ENCODE data around the gene DHRS3. TPM values are rescaled to one million over a fixed set of nuclear protein-coding genes. Genes with fewer than 3 reads are reported as not detected.

DHRS3 gene
- total and polyA plus RNA-seq, 12 donors, result 39.9 to 93.5 (median 63.7) TPM

DNA sequence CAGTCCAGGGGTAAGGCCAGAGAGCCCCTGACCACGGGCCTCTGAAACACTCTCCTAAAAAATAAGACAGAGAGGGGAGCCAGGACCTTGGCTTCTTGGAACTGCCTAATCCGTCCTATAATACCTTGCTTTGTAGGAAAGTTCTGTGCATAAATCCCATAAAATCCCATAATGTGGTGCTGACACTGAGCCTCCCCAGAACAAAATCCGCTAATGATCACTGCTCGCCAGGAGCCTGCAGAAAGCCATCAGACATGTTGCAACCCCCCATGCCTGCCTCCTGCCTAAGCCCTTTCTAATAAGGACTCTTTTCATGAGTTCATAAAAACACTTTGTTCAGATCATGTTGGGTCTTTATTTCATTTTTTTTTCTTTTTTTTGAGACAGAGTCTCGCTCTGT lies 9.3 kb upstream of the DHRS3 start:
- TF ChIP-seq, protein P1, sequence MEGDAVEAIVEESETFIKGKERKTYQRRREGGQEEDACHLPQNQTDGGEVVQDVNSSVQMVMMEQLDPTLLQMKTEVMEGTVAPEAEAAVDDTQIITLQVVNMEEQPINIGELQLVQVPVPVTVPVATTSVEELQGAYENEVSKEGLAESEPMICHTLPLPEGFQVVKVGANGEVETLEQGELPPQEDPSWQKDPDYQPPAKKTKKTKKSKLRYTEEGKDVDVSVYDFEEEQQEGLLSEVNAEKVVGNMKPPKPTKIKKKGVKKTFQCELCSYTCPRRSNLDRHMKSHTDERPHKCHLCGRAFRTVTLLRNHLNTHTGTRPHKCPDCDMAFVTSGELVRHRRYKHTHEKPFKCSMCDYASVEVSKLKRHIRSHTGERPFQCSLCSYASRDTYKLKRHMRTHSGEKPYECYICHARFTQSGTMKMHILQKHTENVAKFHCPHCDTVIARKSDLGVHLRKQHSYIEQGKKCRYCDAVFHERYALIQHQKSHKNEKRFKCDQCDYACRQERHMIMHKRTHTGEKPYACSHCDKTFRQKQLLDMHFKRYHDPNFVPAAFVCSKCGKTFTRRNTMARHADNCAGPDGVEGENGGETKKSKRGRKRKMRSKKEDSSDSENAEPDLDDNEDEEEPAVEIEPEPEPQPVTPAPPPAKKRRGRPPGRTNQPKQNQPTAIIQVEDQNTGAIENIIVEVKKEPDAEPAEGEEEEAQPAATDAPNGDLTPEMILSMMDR (IDR thresholded peaks at IDR 0.05), result no peak
- ATAC-seq (no peak), DNase-seq (no peak)
- intact Hi-C loops (cut with DNase I), result loop anchor here in 4 of 10 donors (10.0 kb wide), 3 partner anchors 222 to 312 kb away; no protein-coding TSS in a partner anchor
- H3K27me3 ChIP-seq, result peaks cover 0 to 5% (median 0%) of the 10 kb centered on the region in 7 donors
- no peak overlapping the region for H3K27ac ChIP-seq
- no peaks in the 10 kb centered on the region for H3K9me3 ChIP-seq
- WGBS, 2 donors, result 91 to 93% methylated on average over 5 of the region's 5 CpGs
- peaks cover 2 to 17% (median 9%) of the 10 kb centered on the region in 9 donors for H3K4me1 ChIP-seq
- H3K36me3 ChIP-seq, result no peaks in the 10 kb centered on the region
- H3K4me3 ChIP-seq, result no peak overlapping the region

DNA sequence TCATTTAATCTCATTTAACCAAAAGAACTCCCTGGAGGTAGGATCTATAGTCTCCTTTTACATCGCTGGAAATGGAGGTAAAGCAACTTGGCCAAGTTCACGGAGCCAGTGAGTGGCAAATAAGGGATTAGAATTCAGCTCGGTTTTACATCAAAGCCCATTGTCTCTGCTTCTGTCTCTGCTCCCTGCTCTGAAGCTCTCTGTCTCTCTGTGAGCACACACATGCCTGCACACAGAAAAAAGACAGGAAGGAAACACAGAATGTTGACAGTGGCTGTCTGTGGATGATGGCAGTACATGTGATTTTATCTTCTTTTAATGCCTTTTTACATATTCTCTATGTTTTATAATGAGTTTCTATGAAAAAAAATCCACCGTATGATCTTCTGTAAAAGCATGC lies 8.9 kb upstream of the DHRS3 start:
- Histone ChIP-seq H3K36me3 (no peaks in the 10 kb centered on the region), H3K27me3 (peaks cover 0 to 5% (median 0%) of the 10 kb centered on the region in 7 donors), H3K4me3 (no peak overlapping the region), H3K4me1 (peaks cover 6 to 21% (median 13%) of the 10 kb centered on the region in 9 donors), H3K9me3 (no peaks in the 10 kb centered on the region), H3K27ac (no peak overlapping the region)
- WGBS, 2 donors, result 65 to 67% methylated on average over 4 of the region's 4 CpGs
- TF ChIP-seq, protein P1 (IDR thresholded peaks at IDR 0.05), result no peak
- ATAC-seq, result no peak
- intact Hi-C loops (cut with DNase I), result loop anchor here in 4 of 10 donors (10.0 kb wide), 3 partner anchors 222 to 312 kb away; no protein-coding TSS in a partner anchor
- DNase-seq, result no peak

DNA sequence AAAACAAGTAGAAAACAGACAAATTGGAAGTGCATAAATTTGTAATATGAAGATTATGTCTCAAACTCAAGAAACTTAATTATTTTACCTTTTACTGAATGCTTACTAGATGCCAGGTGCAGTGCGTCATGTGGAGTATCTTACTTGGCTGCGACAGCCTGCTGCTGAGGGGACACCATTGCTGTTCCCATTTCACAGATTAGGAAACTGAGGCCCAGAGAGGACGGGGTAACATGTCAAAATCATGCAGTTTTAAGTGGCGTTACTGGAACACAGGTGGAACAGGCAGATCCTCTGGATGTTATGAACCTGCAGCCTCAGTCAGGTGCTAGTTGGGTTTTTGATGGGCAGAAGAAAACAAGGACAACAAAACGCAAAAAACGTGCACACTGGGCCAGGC lies 7.3 kb upstream of the DHRS3 start:
- Histone ChIP-seq H3K36me3 (no peaks in the 10 kb centered on the region), H3K27me3 (peaks cover 0 to 5% (median 0%) of the 10 kb centered on the region in 7 donors), H3K27ac (no peak overlapping the region), H3K4me1 (peaks cover 9 to 34% (median 23%) of the 10 kb centered on the region in 9 donors), H3K9me3 (no peaks in the 10 kb centered on the region), H3K4me3 (no peak overlapping the region)
- WGBS, 2 donors, result 92 to 96% methylated on average over 6 of the region's 6 CpGs
- ATAC-seq (no peak), DNase-seq (no peak)
- intact Hi-C loops (cut with DNase I), result loop anchor here in 4 of 10 donors (10.0 kb wide), 3 partner anchors 220 to 310 kb away; no protein-coding TSS in a partner anchor
- TF ChIP-seq, protein P1 (IDR thresholded peaks at IDR 0.05), result no peak

DNA sequence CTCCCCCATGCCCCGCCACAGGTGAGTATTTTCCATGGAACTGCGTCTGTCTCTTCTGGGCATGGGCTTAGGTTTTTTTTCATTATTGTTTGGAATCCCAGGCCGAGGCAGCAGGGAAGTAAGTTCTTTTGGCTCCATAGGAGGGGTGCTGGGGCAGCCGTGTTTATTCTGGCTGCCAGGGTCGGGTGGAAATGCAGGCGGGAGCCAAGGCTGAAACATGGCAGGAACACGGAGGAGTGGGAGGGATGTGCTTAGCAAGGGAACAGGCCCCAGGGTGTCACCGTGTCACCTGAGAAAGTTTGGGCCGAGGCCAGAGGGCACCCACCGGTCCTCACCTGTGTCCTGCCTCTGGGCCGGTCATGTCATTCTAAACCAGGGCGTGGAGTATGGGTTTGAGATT lies 4.5 kb upstream of the DHRS3 start:
- H3K4me1 ChIP-seq, result peaks cover 9 to 53% (median 40%) of the 10 kb centered on the region in 9 donors
- 39 to 45% methylated on average over 12 of the region's 12 CpGs for WGBS, 2 donors
- H3K4me3 ChIP-seq, result no peak overlapping the region
- TF ChIP-seq, protein P1 (IDR thresholded peaks at IDR 0.05), result no peak
- DNase-seq (no peak), ATAC-seq (no peak)
- H3K27ac ChIP-seq, result peak overlapping the region in 5 of 10 donors; percentile 25 to 77 (median 55)
- H3K9me3 ChIP-seq, result no peaks in the 10 kb centered on the region
- no peaks in the 10 kb centered on the region for H3K27me3 ChIP-seq
- no peaks in the 10 kb centered on the region for H3K36me3 ChIP-seq
- intact Hi-C loops (cut with DNase I), result loop anchor here in 6 of 10 donors (5.0 to 10.0 kb wide), 5 partner anchors 35 to 310 kb away; no protein-coding TSS in a partner anchor
